Measurements from ENCODE around the gene LPP.

GRCh38 chr3:188918093-188918492 lies 764.1 kb downstream of the LPP start:
- TF ChIP-seq, protein P1, sequence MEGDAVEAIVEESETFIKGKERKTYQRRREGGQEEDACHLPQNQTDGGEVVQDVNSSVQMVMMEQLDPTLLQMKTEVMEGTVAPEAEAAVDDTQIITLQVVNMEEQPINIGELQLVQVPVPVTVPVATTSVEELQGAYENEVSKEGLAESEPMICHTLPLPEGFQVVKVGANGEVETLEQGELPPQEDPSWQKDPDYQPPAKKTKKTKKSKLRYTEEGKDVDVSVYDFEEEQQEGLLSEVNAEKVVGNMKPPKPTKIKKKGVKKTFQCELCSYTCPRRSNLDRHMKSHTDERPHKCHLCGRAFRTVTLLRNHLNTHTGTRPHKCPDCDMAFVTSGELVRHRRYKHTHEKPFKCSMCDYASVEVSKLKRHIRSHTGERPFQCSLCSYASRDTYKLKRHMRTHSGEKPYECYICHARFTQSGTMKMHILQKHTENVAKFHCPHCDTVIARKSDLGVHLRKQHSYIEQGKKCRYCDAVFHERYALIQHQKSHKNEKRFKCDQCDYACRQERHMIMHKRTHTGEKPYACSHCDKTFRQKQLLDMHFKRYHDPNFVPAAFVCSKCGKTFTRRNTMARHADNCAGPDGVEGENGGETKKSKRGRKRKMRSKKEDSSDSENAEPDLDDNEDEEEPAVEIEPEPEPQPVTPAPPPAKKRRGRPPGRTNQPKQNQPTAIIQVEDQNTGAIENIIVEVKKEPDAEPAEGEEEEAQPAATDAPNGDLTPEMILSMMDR (IDR thresholded peaks at IDR 0.05): no peak
- TF ChIP-seq POLR2A (IDR thresholded peaks at IDR 0.05): no peak
